Cardiac ventricle fibroblast (primary cell): ENCODE results near the gene ZNF300. TPM values are rescaled to one million over a fixed set of nuclear protein-coding genes. Genes with fewer than 3 reads are reported as not detected.

ENCODE experiments used
- total RNA-seq: library from RNA; depleted of rRNA; stranded (reverse); fragments of >200 nt; gene quantifications from 2 replicates; pipeline ENCODE4 v1.2.3, GENCODE V29; 2015

ZNF300 gene
- 2.6 and 3.8 TPM in 2 replicates for total RNA-seq

GRCh38 chr5:150904479-150905311 lies at the start of gene ZNF300:
ZNF300 (minus strand) TSS chr5:150904980; CDS start chr5:150903155, 1,825 bp downstream.

DNA sequence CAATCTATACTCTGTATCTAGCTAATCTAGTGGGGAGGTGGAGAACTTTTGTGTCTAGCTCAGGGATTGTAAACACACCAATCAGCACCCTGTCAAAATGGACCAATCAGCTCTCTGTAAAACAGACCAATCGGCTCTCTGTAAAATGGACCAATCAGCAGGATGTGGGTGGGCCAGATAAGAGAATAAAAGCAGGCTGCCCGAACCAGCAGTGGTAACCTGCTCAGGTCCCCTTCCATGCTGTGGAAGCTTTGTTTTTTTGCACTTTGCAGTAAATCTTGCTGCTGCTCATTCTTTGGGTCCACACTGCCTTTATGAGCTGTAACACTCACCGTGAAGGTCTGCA lies 58.5 kb downstream of the ZNF300 start, which contains the start of gene IRGM:
Gene IRGM (plus strand): TSS at position 214 of the 346 bp plus-strand sequence. CDS start 1,603 bp downstream, outside the sequence.

Other genes starting within 250 kb of the ZNF300 start
- gene MYOZ3, start 243.7 kb downstream of the ZNF300 start, total RNA-seq, result 0.20 and 2.0 TPM in 2 replicates
- gene RBM22, start 203.9 kb downstream of the ZNF300 start, total RNA-seq, result 32.4 and 37.4 TPM in 2 replicates
- 54.2 and 57.0 TPM in 2 replicates for gene DCTN4, start 146.0 kb downstream of the ZNF300 start, total RNA-seq
- 53.3 and 62.1 TPM in 2 replicates for gene SMIM3, start 126.2 kb downstream of the ZNF300 start, total RNA-seq
- gene IRGM, start 58.5 kb downstream of the ZNF300 start, total RNA-seq, result not detected in 2 replicates
- gene GPX3, start 115.6 kb upstream of the ZNF300 start, total RNA-seq, result 82.0 and 82.4 TPM in 2 replicates
- 64.3 and 74.6 TPM in 2 replicates for gene TNIP1, start 176.1 kb upstream of the ZNF300 start, total RNA-seq